Measurements from ENCODE around the gene SARS1. TPM values are rescaled to one million over a fixed set of nuclear protein-coding genes. Genes with fewer than 3 reads are reported as not detected.

The SARS1 gene
- total RNA-seq, 1 donor from 2014 or later, result 129 TPM

- DNase-seq (ENCODE audit: low spot score), result no peak
- intact Hi-C loops (cut with micrococcal nuclease), result no loop called here
- Mint-ChIP-seq H3K27me3 (ENCODE audit: low read depth) (peaks cover 1% of the 10 kb centered on the region), H3K9me3 (no peaks in the 10 kb centered on the region), H3K27ac (no peak overlapping the region), H3K4me3 (ENCODE audit: low read depth) (no peak overlapping the region), H3K36me3 (ENCODE audit: low read depth) (no peaks in the 10 kb centered on the region), H3K4me1 (ENCODE audit: low read depth) (peaks cover 1% of the 10 kb centered on the region)
Measured at GRCh38 chr1:109185990-109186732, 27.6 kb upstream of the SARS1 start.

- no peak for DNase-seq (ENCODE audit: low spot score)
- Mint-ChIP-seq H3K27ac (no peak overlapping the region), H3K4me1 (ENCODE audit: low read depth) (peaks cover 2% of the 10 kb centered on the region), H3K4me3 (ENCODE audit: low read depth) (no peak overlapping the region), H3K9me3 (no peaks in the 10 kb centered on the region), H3K36me3 (ENCODE audit: low read depth) (no peaks in the 10 kb centered on the region), H3K27me3 (ENCODE audit: low read depth) (peaks cover 1% of the 10 kb centered on the region)
- intact Hi-C loops (cut with micrococcal nuclease), result no loop called here
Measured at GRCh38 chr1:109186733-109187086, 27.0 kb upstream of the SARS1 start.

- Mint-ChIP-seq H3K36me3 (ENCODE audit: low read depth) (no peaks in the 10 kb centered on the region), H3K4me1 (ENCODE audit: low read depth) (peaks cover 2% of the 10 kb centered on the region), H3K9me3 (no peaks in the 10 kb centered on the region), H3K4me3 (ENCODE audit: low read depth) (no peak overlapping the region), H3K27me3 (ENCODE audit: low read depth) (peaks cover 1% of the 10 kb centered on the region), H3K27ac (no peak overlapping the region)
- DNase-seq (ENCODE audit: low spot score), result no peak
- intact Hi-C loops (cut with micrococcal nuclease), result no loop called here
Measured at GRCh38 chr1:109187127-109187526, 26.6 kb upstream of the SARS1 start.

- Mint-ChIP-seq H3K27ac (no peak overlapping the region), H3K4me3 (ENCODE audit: low read depth) (no peak overlapping the region), H3K36me3 (ENCODE audit: low read depth) (no peaks in the 10 kb centered on the region), H3K9me3 (no peaks in the 10 kb centered on the region), H3K4me1 (ENCODE audit: low read depth) (peaks cover 2% of the 10 kb centered on the region), H3K27me3 (ENCODE audit: low read depth) (peaks cover 1% of the 10 kb centered on the region)
- DNase-seq (ENCODE audit: low spot score), result no peak
- intact Hi-C loops (cut with micrococcal nuclease), result no loop called here
Measured at GRCh38 chr1:109188200-109188599, 25.5 kb upstream of the SARS1 start.

GRCh38 chr1:109188781-109189180 lies 24.9 kb upstream of the SARS1 start:
- DNase-seq (ENCODE audit: low spot score), result no peak
- Mint-ChIP-seq H3K9me3 (no peaks in the 10 kb centered on the region), H3K4me1 (ENCODE audit: low read depth) (peaks cover 2% of the 10 kb centered on the region), H3K4me3 (ENCODE audit: low read depth) (no peak overlapping the region), H3K27me3 (ENCODE audit: low read depth) (peaks cover 1% of the 10 kb centered on the region), H3K27ac (no peak overlapping the region), H3K36me3 (ENCODE audit: low read depth) (no peaks in the 10 kb centered on the region)
- intact Hi-C loops (cut with micrococcal nuclease), result no loop called here

- Mint-ChIP-seq H3K36me3 (ENCODE audit: low read depth) (no peaks in the 10 kb centered on the region), H3K9me3 (no peaks in the 10 kb centered on the region), H3K4me1 (ENCODE audit: low read depth) (peaks cover 2% of the 10 kb centered on the region), H3K27me3 (ENCODE audit: low read depth) (peaks cover 1% of the 10 kb centered on the region), H3K4me3 (ENCODE audit: low read depth) (no peak overlapping the region), H3K27ac (no peak overlapping the region)
- intact Hi-C loops (cut with micrococcal nuclease), result loop anchor here (5.0 kb wide), 2 partner anchors 88 to 103 kb away; no protein-coding TSS in a partner anchor
- DNase-seq (ENCODE audit: low spot score), result no peak
Measured at GRCh38 chr1:109190189-109190588, 23.5 kb upstream of the SARS1 start.

GRCh38 chr1:109191377-109191776 lies 22.3 kb upstream of the SARS1 start:
- Mint-ChIP-seq H3K27ac (no peak overlapping the region), H3K4me1 (ENCODE audit: low read depth) (peaks cover 4% of the 10 kb centered on the region), H3K27me3 (ENCODE audit: low read depth) (no peaks in the 10 kb centered on the region), H3K9me3 (no peaks in the 10 kb centered on the region), H3K4me3 (ENCODE audit: low read depth) (no peak overlapping the region), H3K36me3 (ENCODE audit: low read depth) (no peaks in the 10 kb centered on the region)
- no peak for DNase-seq (ENCODE audit: low spot score)
- intact Hi-C loops (cut with micrococcal nuclease), result loop anchor here (5.0 kb wide), 2 partner anchors 89 to 104 kb away; no protein-coding TSS in a partner anchor

- no peak overlapping the region for H3K27ac Mint-ChIP-seq
- H3K36me3 Mint-ChIP-seq (ENCODE audit: low read depth), result no peaks in the 10 kb centered on the region
- no peaks in the 10 kb centered on the region for H3K27me3 Mint-ChIP-seq (ENCODE audit: low read depth)
- intact Hi-C loops (cut with micrococcal nuclease), result loop anchor here (5.0 kb wide), 2 partner anchors 90 to 105 kb away; no protein-coding TSS in a partner anchor
- H3K4me3 Mint-ChIP-seq (ENCODE audit: low read depth), result no peak overlapping the region
- H3K9me3 Mint-ChIP-seq, result no peaks in the 10 kb centered on the region
- peaks cover 4% of the 10 kb centered on the region for H3K4me1 Mint-ChIP-seq (ENCODE audit: low read depth)
- DNase-seq (ENCODE audit: low spot score), result no peak
Measured at GRCh38 chr1:109191891-109192290, 21.8 kb upstream of the SARS1 start.

- Mint-ChIP-seq H3K27me3 (ENCODE audit: low read depth) (no peaks in the 10 kb centered on the region), H3K9me3 (no peaks in the 10 kb centered on the region), H3K4me3 (ENCODE audit: low read depth) (no peak overlapping the region), H3K4me1 (ENCODE audit: low read depth) (peaks cover 7% of the 10 kb centered on the region), H3K27ac (no peak overlapping the region), H3K36me3 (ENCODE audit: low read depth) (no peaks in the 10 kb centered on the region)
- intact Hi-C loops (cut with micrococcal nuclease), result loop anchor here (5.0 kb wide), 2 partner anchors 90 to 105 kb away; no protein-coding TSS in a partner anchor
- DNase-seq (ENCODE audit: low spot score), result no peak
Measured at GRCh38 chr1:109192433-109192832, 21.3 kb upstream of the SARS1 start.

- no peaks in the 10 kb centered on the region for H3K27me3 Mint-ChIP-seq (ENCODE audit: low read depth)
- peaks cover 10% of the 10 kb centered on the region for H3K4me1 Mint-ChIP-seq (ENCODE audit: low read depth)
- no peaks in the 10 kb centered on the region for H3K36me3 Mint-ChIP-seq (ENCODE audit: low read depth)
- peak; percentile 50 for DNase-seq (ENCODE audit: low spot score)
- H3K27ac Mint-ChIP-seq, result no peak overlapping the region
- no peaks in the 10 kb centered on the region for H3K9me3 Mint-ChIP-seq
- intact Hi-C loops (cut with micrococcal nuclease), result loop anchor here (5.0 kb wide), 2 partner anchors 92 to 107 kb away; no protein-coding TSS in a partner anchor
- no peak overlapping the region for H3K4me3 Mint-ChIP-seq (ENCODE audit: low read depth)
Measured at GRCh38 chr1:109193653-109194590, 19.8 kb upstream of the SARS1 start.

GRCh38 chr1:109197158-109198042 lies 16.3 kb upstream of the SARS1 start:
- Mint-ChIP-seq H3K4me3 (ENCODE audit: low read depth) (no peak overlapping the region), H3K36me3 (ENCODE audit: low read depth) (peaks cover 4% of the 10 kb centered on the region), H3K27ac (peak overlapping the region; percentile 31), H3K9me3 (no peaks in the 10 kb centered on the region), H3K4me1 (ENCODE audit: low read depth) (peaks cover 25% of the 10 kb centered on the region), H3K27me3 (ENCODE audit: low read depth) (no peaks in the 10 kb centered on the region)
- DNase-seq (ENCODE audit: low spot score), result no peak
- intact Hi-C loops (cut with micrococcal nuclease), result no loop called here

- no peak for DNase-seq (ENCODE audit: low spot score)
- Mint-ChIP-seq H3K36me3 (ENCODE audit: low read depth) (peaks cover 4% of the 10 kb centered on the region), H3K9me3 (no peaks in the 10 kb centered on the region), H3K27ac (peak overlapping the region; percentile 13), H3K4me1 (ENCODE audit: low read depth) (peaks cover 25% of the 10 kb centered on the region), H3K27me3 (ENCODE audit: low read depth) (no peaks in the 10 kb centered on the region), H3K4me3 (ENCODE audit: low read depth) (no peak overlapping the region)
- intact Hi-C loops (cut with micrococcal nuclease), result no loop called here
Measured at GRCh38 chr1:109198043-109198695, 15.5 kb upstream of the SARS1 start.

All from activated T-helper 2 cell treated with anti-CD3 and anti-CD28 coated beads, Interferon-gamma antibody, Interleukin-2, Interleukin-4, amounts not matched to agents 10 μg/mL and 5 μg/mL and 100 μg/mL, durations not matched to agents 14 hours and 24 hours and 36 hours (primary cell).